IMR-90 (cell line): Measurements from ENCODE around the gene VAMP5. TPM values are rescaled to one million over a fixed set of nuclear protein-coding genes. Genes with fewer than 3 reads are reported as not detected.
A peak's percentile ranks its signal among the peaks of the same experiment; 100 is the strongest.

Experiments used
- ATAC-seq: fragments of 200-7000 bp; cut with Tn5 transposase; 2 replicates; pipeline ENCODE4 v1.9.1; 2020; ENCODE audit warnings: low read depth, mild to moderate bottlenecking, moderate library complexity
- Bru-seq: library from RNA; stranded (reverse); fragments of 400-500 nt; gene quantifications from one replicate; lab custom pipeline; 2021; lab: Mats Ljungman, UMichigan
- BruChase-seq, 2 experiments: library from RNA; stranded (reverse); fragments of 400-500 nt; gene quantifications; one replicate each; lab custom pipeline; 2021; lab: Mats Ljungman, UMichigan
- BruUV-seq: library from RNA; stranded (reverse); fragments of 400-500 nt; replicated peaks from 2 replicates; lab custom pipeline; 2021; lab: Mats Ljungman, UMichigan
- CTCF ChIA-PET: fragments of 300-600 bp; formaldehyde crosslinking; extraction: SDS; loops from one replicate; lab custom pipeline; 2021; ENCODE audit warnings: antibody characterized with exemption; lab: Yijun Ruan, JAX
- POLR2A ChIA-PET: fragments of 300-600 bp; sonication (Branson Sonifier 250); formaldehyde crosslinking; loops from one replicate; lab custom pipeline; 2022; ENCODE audit warnings: antibody characterized with exemption; ENCODE audit not compliant: unreplicated experiment; lab: Charles Lee
- DNase-seq: peaks from one replicate; pipeline ENCODE4 v3.0.0; 2013
- H2AFZ ChIP-seq: replicated peaks from 2 replicates; pipeline ENCODE3; 2013; ENCODE audit warnings: low read length, mild to moderate bottlenecking; ENCODE audit not compliant: poor library complexity
- H2AK5ac ChIP-seq: 2 replicates; pipeline ENCODE4 v1.6.1; 2013; ENCODE audit warnings: low read depth, low read length, inconsistent platforms
- H2AK9ac ChIP-seq: replicated peaks from 2 replicates; pipeline ENCODE3; 2013; ENCODE audit warnings: mild to moderate bottlenecking, low read depth, low read length, moderate library complexity; ENCODE audit not compliant: poor library complexity
- H2BK120ac ChIP-seq: 2 replicates; pipeline ENCODE4 v1.6.1; 2013; ENCODE audit warnings: low read depth, low read length, inconsistent platforms
- H2BK15ac ChIP-seq: 3 replicates; pipeline ENCODE4 v1.6.1; 2013; ENCODE audit warnings: low read depth, low read length, inconsistent platforms
- H2BK20ac ChIP-seq: 2 replicates; pipeline ENCODE4 v1.6.1; 2013; ENCODE audit warnings: low read depth, mild to moderate bottlenecking, inconsistent platforms, low read length, moderate library complexity
- H2BK5ac ChIP-seq: 2 replicates; pipeline ENCODE4 v1.6.1; 2013; ENCODE audit warnings: mild to moderate bottlenecking, low read depth, low read length, inconsistent platforms; ENCODE audit not compliant: poor library complexity, severe bottlenecking
- H3K14ac ChIP-seq: replicated peaks from 2 replicates; pipeline ENCODE4 v1.6.1; 2013; ENCODE audit warnings: low read depth, low read length, inconsistent platforms
- H3K18ac ChIP-seq: 2 replicates; pipeline ENCODE4 v1.6.1; 2013; ENCODE audit warnings: low read depth, low read length, control low read depth
- H3K23ac ChIP-seq: 2 replicates; pipeline ENCODE4 v1.6.1; 2013; ENCODE audit warnings: low read depth, low read length, inconsistent platforms
- H3K27ac ChIP-seq: 2 replicates; pipeline ENCODE4 v1.5.1; 2013; ENCODE audit warnings: mild to moderate bottlenecking, control low read depth, low read length; ENCODE audit not compliant: insufficient read depth
- H3K27me3 ChIP-seq: 2 replicates; pipeline ENCODE4 v1.6.1; 2013; ENCODE audit warnings: low read length; ENCODE audit not compliant: control insufficient read depth, insufficient read depth
- H3K36me3 ChIP-seq: 2 replicates; pipeline ENCODE4 v1.6.1; 2013; ENCODE audit warnings: low read length, mixed read lengths; ENCODE audit not compliant: control insufficient read depth, insufficient read depth
- H3K4ac ChIP-seq: 2 replicates; pipeline ENCODE4 v1.6.1; 2013; ENCODE audit warnings: low read depth, low read length, inconsistent platforms
- H3K4me1 ChIP-seq: 2 replicates; pipeline ENCODE4 v1.6.1; 2013; ENCODE audit warnings: low read length, mixed read lengths; ENCODE audit not compliant: control insufficient read depth, insufficient read depth
- H3K4me2 ChIP-seq: 2 replicates; pipeline ENCODE4 v1.6.1; 2013; ENCODE audit warnings: low read depth, mild to moderate bottlenecking, control low read depth, low read length, moderate library complexity
- H3K4me3 ChIP-seq: 2 replicates; pipeline ENCODE4 v1.5.1; 2013; ENCODE audit warnings: low read depth, mild to moderate bottlenecking, control low read depth, low read length, moderate library complexity; ENCODE audit not compliant: insufficient read depth
- H3K56ac ChIP-seq: 2 replicates; pipeline ENCODE4 v1.6.1; 2013; ENCODE audit warnings: low read length, inconsistent platforms; ENCODE audit not compliant: insufficient read depth; ENCODE audit errors: extremely low read depth
- H3K79me1 ChIP-seq, 2 experiments: 2 replicates each; pipeline ENCODE4 v1.6.1; 2013; ENCODE audit warnings: low read length in 2 of 2, inconsistent platforms in 1 of 2, low read depth in 1 of 2
- H3K9ac ChIP-seq: 2 replicates; pipeline ENCODE4 v1.6.1; 2013; ENCODE audit warnings: low read depth, low read length, control low read depth
- H3K9me1 ChIP-seq: 2 replicates; pipeline ENCODE4 v1.6.1; 2013; ENCODE audit warnings: low read length, inconsistent platforms; ENCODE audit not compliant: insufficient read depth
- H3K9me3 ChIP-seq: 2 replicates; pipeline ENCODE4 v1.6.1; 2013; ENCODE audit warnings: low read length; ENCODE audit not compliant: control insufficient read depth, insufficient read depth
- H4K20me1 ChIP-seq: 2 replicates; pipeline ENCODE4 v1.6.1; 2013; ENCODE audit warnings: low read length, inconsistent platforms; ENCODE audit not compliant: insufficient read depth
- H4K5ac ChIP-seq: 2 replicates; pipeline ENCODE4 v1.6.1; 2013; ENCODE audit warnings: mild to moderate bottlenecking, low read depth, low read length, control low read depth
- H4K8ac ChIP-seq, 2 experiments: 2 replicates each; pipeline ENCODE4 v1.6.1; 2013; ENCODE audit warnings: low read depth in 2 of 2, low read length in 2 of 2, control low read depth in 1 of 2, inconsistent platforms in 1 of 2
- H4K91ac ChIP-seq: 2 replicates; pipeline ENCODE4 v1.6.1; 2013; ENCODE audit warnings: low read depth, low read length, inconsistent platforms; ENCODE audit not compliant: insufficient read depth
- MAZ ChIP-seq: IDR thresholded peaks from 2 replicates; pipeline ENCODE4 v1.6.1; 2012; ENCODE audit warnings: low read depth, mild to moderate bottlenecking, low read length, improper control_type of control experiment, moderate library complexity, borderline replicate concordance
- MXI1 ChIP-seq: IDR thresholded peaks from 2 replicates; pipeline ENCODE4 v1.6.1; 2012; ENCODE audit warnings: low read depth, mild to moderate bottlenecking, low read length, moderate library complexity, borderline replicate concordance
- SMC3 ChIP-seq: fragments of 150-350 bp; IDR thresholded peaks from 2 replicates; pipeline ENCODE4 v1.6.1; 2016; ENCODE audit warnings: low read depth, mild to moderate bottlenecking, antibody characterized with exemption, low read length, moderate library complexity
- WGBS, 2 experiments: methylation state at CpG; one replicate each; pipeline versions ENCODE4 v1.1.5 to v1.1.7; 2013; ENCODE audit warnings: missing lambda C conversion rate in 2 of 2; ENCODE audit not compliant: insufficient read length in 1 of 2; ENCODE audit errors: extremely low coverage in 2 of 2; 5-methylcytosine and 5-hydroxymethylcytosine counted together
- dilution Hi-C: fragments of 300-500 bp; cut with HindIII; formaldehyde crosslinking; loops from one replicate; pipeline ENCODE4 v1.14.3; 2018; ENCODE audit warnings: low sequenced_read_pairs; ENCODE audit not compliant: unreplicated experiment
- in situ Hi-C: fragments of 300-500 bp; cut with MboI; formaldehyde crosslinking; loops from 3 replicates; pipeline ENCODE4 v1.14.3; 2019; ENCODE audit warnings: low sequenced_read_pairs, inconsistent platforms, mixed read lengths
- intact Hi-C: fragments of 100-400 bp; cut with micrococcal nuclease; formaldehyde crosslinking; loops from 2 replicates; pipeline ENCODE4 v1.10.0; 2022
- long read RNA-seq: library from polyadenylated mRNA; unstranded; transcript quantifications from one replicate; pipeline ENCODE4 v2.0.0, GENCODE V29; 2021; ENCODE audit not compliant: unreplicated experiment
- polyA plus RNA-seq, 3 experiments: library from polyadenylated mRNA; depleted of rRNA; stranded (reverse); fragments of >200 nt; gene quantifications; 2 replicates each; pipeline ENCODE4 v1.2.3, GENCODE V29; 2012; ENCODE audit warnings: low replicate concordance in 1 of 3
- total RNA-seq: library from RNA; depleted of rRNA; stranded (reverse); fragments of >200 nt; gene quantifications from 2 replicates; pipeline ENCODE4 v1.2.3, GENCODE V29; 2012; rRNA removed
- TF ChIP-seq, protein P1 (sequence below): conservative IDR thresholded peaks from 2 replicates; pipeline ENCODE4 v1.5.1; 2012; ENCODE audit warnings: mild to moderate bottlenecking, low read depth, low read length, improper control_type of control experiment

Gene VAMP5, protein sequence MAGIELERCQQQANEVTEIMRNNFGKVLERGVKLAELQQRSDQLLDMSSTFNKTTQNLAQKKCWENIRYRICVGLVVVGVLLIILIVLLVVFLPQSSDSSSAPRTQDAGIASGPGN
- total RNA-seq (13.8 and 27.8 TPM in 2 replicates), polyA plus RNA-seq (2012; rRNA removed) (103 and 121 TPM in 2 replicates), Bru-seq, nascent RNA (percentile 75 among the genes with signal in this experiment), BruChase-seq, experiment 1, labeled RNA remaining after a 6-hour chase (percentile 67 among the genes with signal in this experiment), BruChase-seq, experiment 2, labeled RNA remaining after a 2-hour chase (percentile 60 among the genes with signal in this experiment)
- polyA plus RNA-seq (2012; cell fraction: cytosol; rRNA removed): 209 and 319 TPM in 2 replicates
- polyA plus RNA-seq (2012; cell fraction: nucleus; rRNA removed; ENCODE audit: low replicate concordance): 51.1 and 83.2 TPM in 2 replicates
- long read RNA-seq, transcript VAMP5-201 (3 exons, 689 nt): major isoform, 52 of 67 reads
- long read RNA-seq, partial matches to known transcripts: 2 of 67 reads
- long read RNA-seq, other reads (novel, unspliced or antisense): 13 of 67 reads

GRCh38 chr2:85584354-85584856 is at the start of gene VAMP5:
Gene VAMP5 (plus strand): TSS chr2:85584431. CDS start chr2:85584491, 60 bp downstream.
- Histone ChIP-seq H4K8ac (peak within 1 kb of the TSS; percentile 42 to 97), H3K14ac (peak within 1 kb of the TSS; percentile 94), H2AK5ac (peak within 1 kb of the TSS; percentile 98), H3K4ac (peak within 1 kb of the TSS; percentile 97), H3K79me1 (peaks cover 6 to 41% of the 10 kb centered on the region in 2 experiments; a peak in 2 of 4 replicates), H3K4me2 (peak within 1 kb of the TSS; percentile 87), H3K27me3 (no peaks in the 10 kb centered on the region), H3K56ac (peak within 1 kb of the TSS; percentile 54), H2AK9ac (peak within 1 kb of the TSS; percentile 95), H3K9ac (peak within 1 kb of the TSS; percentile 69), H2BK15ac (peak within 1 kb of the TSS; percentile 73; the same call in 2 of the 3 replicates), H3K9me1 (peaks cover 17% of the 10 kb centered on the region), H3K9me3 (no peaks in the 10 kb centered on the region), H2AFZ (peak within 1 kb of the TSS; percentile 94), H2BK120ac (peak within 1 kb of the TSS; percentile 91), H4K91ac (peak within 1 kb of the TSS; percentile 92), H2BK5ac (peak within 1 kb of the TSS; percentile 94), H3K23ac (peak within 1 kb of the TSS; percentile 98), H2BK20ac (peak within 1 kb of the TSS; percentile 89), H4K5ac (peak within 1 kb of the TSS; percentile 99), H4K20me1 (no peaks in the 10 kb centered on the region), H3K36me3 (no peaks in the 10 kb centered on the region), H3K4me1 (peaks cover 24% of the 10 kb centered on the region), H3K27ac (peak within 1 kb of the TSS; percentile 90), H3K4me3 (peak within 1 kb of the TSS; percentile 50), H3K18ac (peak within 1 kb of the TSS; percentile 65)
- DNase-seq (no peak), ATAC-seq (peak; percentile 65)
- in situ Hi-C loops (no loop called here), dilution Hi-C loops (no loop called here), intact Hi-C loops (loop anchor here (2.0 kb wide), 1 partner anchor 24 kb away; the partner anchor contains the start of gene GGCX)
- WGBS, 2 experiments: 5% methylated on average over 27 of the region's 52 CpGs; no CpG with 5 or more reads in 1 of the 2 experiments
- ChIA-PET POLR2A (no interaction called here), CTCF (no interaction called here)
- TF ChIP-seq SMC3 (no peak), MXI1 (no peak), MAZ (peak; percentile 34; the same call in 1 of the 2 replicates)
- TF ChIP-seq, protein P1, sequence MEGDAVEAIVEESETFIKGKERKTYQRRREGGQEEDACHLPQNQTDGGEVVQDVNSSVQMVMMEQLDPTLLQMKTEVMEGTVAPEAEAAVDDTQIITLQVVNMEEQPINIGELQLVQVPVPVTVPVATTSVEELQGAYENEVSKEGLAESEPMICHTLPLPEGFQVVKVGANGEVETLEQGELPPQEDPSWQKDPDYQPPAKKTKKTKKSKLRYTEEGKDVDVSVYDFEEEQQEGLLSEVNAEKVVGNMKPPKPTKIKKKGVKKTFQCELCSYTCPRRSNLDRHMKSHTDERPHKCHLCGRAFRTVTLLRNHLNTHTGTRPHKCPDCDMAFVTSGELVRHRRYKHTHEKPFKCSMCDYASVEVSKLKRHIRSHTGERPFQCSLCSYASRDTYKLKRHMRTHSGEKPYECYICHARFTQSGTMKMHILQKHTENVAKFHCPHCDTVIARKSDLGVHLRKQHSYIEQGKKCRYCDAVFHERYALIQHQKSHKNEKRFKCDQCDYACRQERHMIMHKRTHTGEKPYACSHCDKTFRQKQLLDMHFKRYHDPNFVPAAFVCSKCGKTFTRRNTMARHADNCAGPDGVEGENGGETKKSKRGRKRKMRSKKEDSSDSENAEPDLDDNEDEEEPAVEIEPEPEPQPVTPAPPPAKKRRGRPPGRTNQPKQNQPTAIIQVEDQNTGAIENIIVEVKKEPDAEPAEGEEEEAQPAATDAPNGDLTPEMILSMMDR: no peak
- BruUV-seq: no TSS peak
